Measurements from ENCODE around the gene MAP4K3.
"Not testable (repeated sequence)": the region's sequence is repeated elsewhere in the genome, so short reads cannot be mapped to it uniquely, and the experiment has no call there.

MAP4K3 gene

GRCh38 chr2:39289609-39290008, 147.5 kb downstream of the MAP4K3 start:
- no peak for DNase-seq

- no peak for DNase-seq
Observed at GRCh38 chr2:39283561-39283960, 153.5 kb downstream of the MAP4K3 start.

GRCh38 chr2:39281391-39281790, 155.7 kb downstream of the MAP4K3 start:
- DNase-seq = no peak

GRCh38 chr2:39275016-39275415, 162.1 kb downstream of the MAP4K3 start:
- no peak for DNase-seq

GRCh38 chr2:39269941-39270340, 167.1 kb downstream of the MAP4K3 start:
- DNase-seq = no peak

GRCh38 chr2:39266916-39267434, 170.1 kb downstream of the MAP4K3 start:
- no peak for DNase-seq

- DNase-seq = no peak
Observed at GRCh38 chr2:39266139-39266805, 170.8 kb downstream of the MAP4K3 start.

GRCh38 chr2:39265315-39265714, 171.8 kb downstream of the MAP4K3 start:
- no peak for DNase-seq

- DNase-seq = no peak
Observed at GRCh38 chr2:39264733-39265132, 172.4 kb downstream of the MAP4K3 start.

GRCh38 chr2:39260087-39260486, 177.0 kb downstream of the MAP4K3 start:
- no peak for DNase-seq

GRCh38 chr2:39256040-39256439, 181.0 kb downstream of the MAP4K3 start:
- no peak for DNase-seq

- no peak for DNase-seq
Observed at GRCh38 chr2:39252888-39253518, 184.1 kb downstream of the MAP4K3 start.

- no peak for DNase-seq
Observed at GRCh38 chr2:39247512-39248043, 189.5 kb downstream of the MAP4K3 start.

- no peak for DNase-seq
Observed at GRCh38 chr2:39246382-39246980, 190.6 kb downstream of the MAP4K3 start.

GRCh38 chr2:39244963-39245625, 192.0 kb downstream of the MAP4K3 start:
- not testable (repeated sequence) for DNase-seq

GRCh38 chr2:39244241-39244862, 192.7 kb downstream of the MAP4K3 start:
- not testable (repeated sequence) for DNase-seq

GRCh38 chr2:39243469-39244123, 193.5 kb downstream of the MAP4K3 start, which contains the start of gene CDKL4:
CDKL4 (minus strand) TSS chr2:39243970.
- no peak for DNase-seq

GRCh38 chr2:39241588-39241987, 195.5 kb downstream of the MAP4K3 start:
- no peak for DNase-seq

- DNase-seq = no peak
Observed at GRCh38 chr2:39240758-39241157, 196.3 kb downstream of the MAP4K3 start.

- DNase-seq = no peak
Observed at GRCh38 chr2:39234754-39235153, 202.3 kb downstream of the MAP4K3 start.

- no peak for DNase-seq
Observed at GRCh38 chr2:39232141-39232540, 204.9 kb downstream of the MAP4K3 start.

Measured in activated CD4-positive, alpha-beta T cell treated with anti-CD3 and anti-CD28 coated beads for 1 hour (primary cell).